ENCODE measurements around the gene BABAM1. TPM values are rescaled to one million over a fixed set of nuclear protein-coding genes. Genes with fewer than 3 reads are reported as not detected.
A peak's percentile ranks its signal among the peaks of the same experiment; 100 is the strongest.

Gene BABAM1
- total RNA-seq, 2 experiments from 2014 or later, result 56.2 to 63.5 TPM

DNA sequence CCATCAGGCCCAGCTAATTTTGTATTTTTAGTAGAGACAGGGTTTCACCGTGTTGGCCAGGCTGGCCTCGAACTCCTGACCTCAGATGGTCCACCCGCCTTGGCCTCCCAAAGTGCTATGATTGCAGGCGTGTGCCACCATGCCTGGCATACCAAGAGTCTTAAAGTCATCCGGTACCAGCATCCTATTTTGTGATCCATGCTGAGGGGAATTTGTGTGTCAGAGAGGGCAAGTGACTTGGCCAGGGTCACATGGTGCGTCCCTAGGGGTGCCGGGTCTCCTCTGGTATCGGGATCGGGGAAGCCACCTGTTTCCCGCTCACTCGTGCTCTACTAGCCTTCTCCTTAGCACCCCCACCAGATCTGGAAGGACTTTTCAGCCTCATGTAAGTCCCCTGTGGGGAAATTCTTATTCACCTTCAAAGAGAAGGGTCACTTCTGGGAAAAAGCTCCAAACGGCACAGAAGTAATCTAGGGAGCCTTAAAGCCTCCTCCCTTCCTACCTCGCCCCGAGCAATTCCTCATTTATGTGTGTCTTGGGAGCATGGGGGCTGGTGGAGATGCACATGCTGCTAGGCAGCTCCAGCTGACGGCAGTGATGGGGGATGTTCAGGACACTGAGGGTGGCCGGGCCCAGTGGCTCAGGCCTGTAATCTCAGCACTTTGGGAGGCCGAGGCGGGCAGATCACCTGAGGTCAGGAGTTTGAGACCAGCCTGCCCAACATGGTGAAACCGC lies 8.4 kb downstream of the BABAM1 start:
- ATAC-seq (ENCODE audit: poor library complexity), result no peak
- no peak overlapping the region for H3K4me3 ChIP-seq (ENCODE audit: low read length)
- H3K36me3 ChIP-seq (ENCODE audit: insufficient read depth, low read length), result peaks cover 59% of the 10 kb centered on the region
- Mint-ChIP-seq H3K4me3 (no peak overlapping the region), H3K27me3 (no peaks in the 10 kb centered on the region), H3K9me3 (no peaks in the 10 kb centered on the region), H3K4me1 (ENCODE audit: low read depth) (no peaks in the 10 kb centered on the region), H3K27ac (no peak overlapping the region), H3K36me3 (ENCODE audit: low read depth) (peaks cover 48% of the 10 kb centered on the region)
- CTCF ChIA-PET, result no interaction called here
- H3K27me3 ChIP-seq (ENCODE audit: control insufficient read depth in 1 of 2, insufficient read depth in 2 of 2, low read length in 2 of 2), result no peaks in the 10 kb centered on the region
- intact Hi-C loops (cut with DNase I, micrococcal nuclease), result no loop called here
- DNase-seq, result no peak
- H3K4me1 ChIP-seq (ENCODE audit: insufficient read depth, low read length), result no peaks in the 10 kb centered on the region
- TF ChIP-seq CTCF (IDR thresholded peaks at IDR 0.05), result no peak
- POLR2A ChIA-PET, result no interaction called here
- no peaks in the 10 kb centered on the region for H3K9me3 ChIP-seq (ENCODE audit: control insufficient read depth in 1 of 2, insufficient read depth in 1 of 2, low read length in 2 of 2)
- no peak overlapping the region for H3K27ac ChIP-seq (ENCODE audit: low read depth in 1 of 2, low read length in 2 of 2)

DNA sequence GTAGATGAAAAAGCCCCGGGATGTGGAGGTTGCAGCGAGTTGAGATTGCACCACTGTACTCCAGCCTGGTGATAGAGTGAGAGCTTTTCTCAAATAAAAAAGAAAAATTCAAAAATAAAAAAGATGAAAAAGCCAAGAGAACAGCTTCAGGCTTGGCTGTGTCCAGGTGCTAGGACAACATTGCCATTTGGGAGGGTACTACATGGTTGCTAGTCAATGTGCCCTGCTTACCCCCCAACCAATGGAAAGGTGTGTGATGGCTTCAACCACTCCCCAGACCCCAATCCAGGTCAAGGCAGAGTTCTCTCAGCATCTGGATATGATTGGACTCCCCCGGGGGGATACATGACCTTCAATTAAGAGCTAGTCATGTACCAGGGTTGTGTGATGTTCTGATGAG lies 12.2 kb downstream of the BABAM1 start:
- H3K4me1 Mint-ChIP-seq (ENCODE audit: low read depth), result peaks cover 10% of the 10 kb centered on the region
- H3K4me1 ChIP-seq (ENCODE audit: insufficient read depth, low read length), result peaks cover 20% of the 10 kb centered on the region
- H3K27ac Mint-ChIP-seq, result no peak overlapping the region
- no peak for TF ChIP-seq CTCF (IDR thresholded peaks at IDR 0.05)
- H3K4me3 Mint-ChIP-seq, result no peak overlapping the region
- no peak overlapping the region for H3K27ac ChIP-seq (ENCODE audit: low read depth in 1 of 2, low read length in 2 of 2)
- ChIA-PET CTCF (no interaction called here), POLR2A (interaction anchor here (1.5 kb wide), 1 partner anchor 95 kb away, joined by 3 read pairs; no protein-coding TSS in a partner anchor)
- intact Hi-C loops (cut with DNase I, micrococcal nuclease), result no loop called here
- peaks cover 37% of the 10 kb centered on the region for H3K36me3 ChIP-seq (ENCODE audit: insufficient read depth, low read length)
- H3K9me3 Mint-ChIP-seq, result no peaks in the 10 kb centered on the region
- H3K36me3 Mint-ChIP-seq (ENCODE audit: low read depth), result peaks cover 28% of the 10 kb centered on the region
- DNase-seq (no peak), ATAC-seq (ENCODE audit: poor library complexity) (no peak)
- H3K27me3 ChIP-seq (ENCODE audit: control insufficient read depth in 1 of 2, insufficient read depth in 2 of 2, low read length in 2 of 2), result peaks cover 0 to 5% of the 10 kb centered on the region in 2 experiments
- peaks cover 11% of the 10 kb centered on the region for H3K27me3 Mint-ChIP-seq
- H3K4me3 ChIP-seq (ENCODE audit: low read length), result no peak overlapping the region
- H3K9me3 ChIP-seq (ENCODE audit: control insufficient read depth in 1 of 2, insufficient read depth in 1 of 2, low read length in 2 of 2), result no peaks in the 10 kb centered on the region

- H3K36me3 Mint-ChIP-seq (ENCODE audit: low read depth), result peaks cover 11% of the 10 kb centered on the region
- DNase-seq (peak in 7 of 14 experiments; percentile 19 to 62 (median 45)), ATAC-seq (ENCODE audit: poor library complexity) (no peak)
- no peak within 1 kb of the TSS for H3K27ac ChIP-seq (ENCODE audit: low read depth in 1 of 2, low read length in 2 of 2)
- H3K27me3 Mint-ChIP-seq, result peaks cover 11% of the 10 kb centered on the region
- CTCF ChIA-PET, result interaction anchor here (0.7 to 3.5 kb wide), 7 partner anchors 11 to 944 kb away, joined by 3 to 21 read pairs (median 4); partner anchors contain the start of gene MRPL34
- H3K27me3 ChIP-seq (ENCODE audit: control insufficient read depth in 1 of 2, insufficient read depth in 2 of 2, low read length in 2 of 2), result peaks cover 0 to 5% of the 10 kb centered on the region in 2 experiments
- H3K4me3 Mint-ChIP-seq, result peak within 1 kb of the TSS; percentile 63
- H3K4me1 Mint-ChIP-seq (ENCODE audit: low read depth), result peaks cover 10% of the 10 kb centered on the region
- H3K9me3 ChIP-seq (ENCODE audit: control insufficient read depth in 1 of 2, insufficient read depth in 1 of 2, low read length in 2 of 2), result no peaks in the 10 kb centered on the region
- no peaks in the 10 kb centered on the region for H3K9me3 Mint-ChIP-seq
- H3K4me1 ChIP-seq (ENCODE audit: insufficient read depth, low read length), result peaks cover 20% of the 10 kb centered on the region
- H3K27ac Mint-ChIP-seq, result no peak within 1 kb of the TSS
- H3K36me3 ChIP-seq (ENCODE audit: insufficient read depth, low read length), result peaks cover 17% of the 10 kb centered on the region
- intact Hi-C loops (cut with DNase I, micrococcal nuclease), result loop anchor here (1.0 to 2.0 kb wide), 5 partner anchors 21 to 510 kb away; no protein-coding TSS in a partner anchor
- TF ChIP-seq CTCF (IDR thresholded peaks at IDR 0.05), result no peak
- peak within 1 kb of the TSS; percentile 51 for H3K4me3 ChIP-seq (ENCODE audit: low read length)
- POLR2A ChIA-PET, result interaction anchor here (0.8 to 1.7 kb wide), 4 partner anchors 15 to 66 kb away, joined by 3 to 4 read pairs (median 4); partner anchors contain the start of genes BABAM1 and USE1
Measured at GRCh38 chr19:17281391-17282304, 14.4 kb downstream of the BABAM1 start, which contains the start of gene ANKLE1. Gene ANKLE1, plus strand, starts transcription at chr19:17281901. Its CDS starts 20 bp downstream, at chr19:17281921.

Data from CD4-positive, alpha-beta T cell (primary cell).